Measurements from ENCODE around the gene SNX30. TPM values are rescaled to one million over a fixed set of nuclear protein-coding genes. Genes with fewer than 3 reads are reported as not detected.

The SNX30 gene
- total RNA-seq, 2 donors from 2014 or later: 6.3 to 38.7 TPM

GRCh38 chr9:112884721-112885120, 134.2 kb downstream of the SNX30 start:
- no peaks in the 10 kb centered on the region for H3K36me3 ChIP-seq
- WGBS: 91% methylated on average over 5 of the region's 5 CpGs
- H3K4me1 ChIP-seq (replicated peaks): no peaks in the 10 kb centered on the region
- DNase-seq (ENCODE audit: low spot score): no peak
- no peaks in the 10 kb centered on the region for H3K9me3 ChIP-seq
- intact Hi-C loops (cut with DNase I): no loop called here
- H3K27ac ChIP-seq: no peak overlapping the region
- no peak overlapping the region for H3K4me3 ChIP-seq
- TF ChIP-seq CTCF (IDR thresholded peaks at IDR 0.05): no peak
- no peak for TF ChIP-seq POLR2A (IDR thresholded peaks at IDR 0.05)
- no peak for TF ChIP-seq POLR2AphosphoS5 (IDR thresholded peaks at IDR 0.05)
- no peaks in the 10 kb centered on the region for H3K27me3 ChIP-seq (replicated peaks; ENCODE audit: insufficient read depth)

GRCh38 chr9:112885324-112885723, 134.8 kb downstream of the SNX30 start:
- intact Hi-C loops (cut with DNase I): no loop called here
- no peak for DNase-seq (ENCODE audit: low spot score)
- no peaks in the 10 kb centered on the region for H3K4me1 ChIP-seq (replicated peaks)
- no peaks in the 10 kb centered on the region for H3K9me3 ChIP-seq
- no peak for TF ChIP-seq POLR2A (IDR thresholded peaks at IDR 0.05)
- no peak for TF ChIP-seq CTCF (IDR thresholded peaks at IDR 0.05)
- TF ChIP-seq POLR2AphosphoS5 (IDR thresholded peaks at IDR 0.05): no peak
- H3K27me3 ChIP-seq (replicated peaks; ENCODE audit: insufficient read depth): no peaks in the 10 kb centered on the region
- H3K36me3 ChIP-seq: no peaks in the 10 kb centered on the region
- H3K4me3 ChIP-seq: no peak overlapping the region
- H3K27ac ChIP-seq: no peak overlapping the region
- WGBS: 96% methylated on average over 1 of the region's 1 CpG

- WGBS: 87% methylated on average over 4 of the region's 4 CpGs
- no peaks in the 10 kb centered on the region for H3K36me3 ChIP-seq
- H3K27me3 ChIP-seq (replicated peaks; ENCODE audit: insufficient read depth): no peaks in the 10 kb centered on the region
- intact Hi-C loops (cut with DNase I): no loop called here
- TF ChIP-seq POLR2A (IDR thresholded peaks at IDR 0.05) (no peak), POLR2AphosphoS5 (IDR thresholded peaks at IDR 0.05) (no peak), CTCF (IDR thresholded peaks at IDR 0.05) (no peak)
- H3K4me1 ChIP-seq (replicated peaks): no peaks in the 10 kb centered on the region
- H3K4me3 ChIP-seq: no peak overlapping the region
- no peak overlapping the region for H3K27ac ChIP-seq
- no peaks in the 10 kb centered on the region for H3K9me3 ChIP-seq
- no peak for DNase-seq (ENCODE audit: low spot score)
Observed at GRCh38 chr9:112886351-112886750, 135.8 kb downstream of the SNX30 start.

GRCh38 chr9:112887381-112887780, 136.8 kb downstream of the SNX30 start:
- DNase-seq (ENCODE audit: low spot score): no peak
- Histone ChIP-seq H3K4me1 (replicated peaks) (no peaks in the 10 kb centered on the region), H3K9me3 (no peaks in the 10 kb centered on the region), H3K36me3 (no peaks in the 10 kb centered on the region), H3K27me3 (replicated peaks; ENCODE audit: insufficient read depth) (no peaks in the 10 kb centered on the region), H3K4me3 (no peak overlapping the region), H3K27ac (no peak overlapping the region)
- no peak for TF ChIP-seq POLR2AphosphoS5 (IDR thresholded peaks at IDR 0.05)
- TF ChIP-seq CTCF (IDR thresholded peaks at IDR 0.05): no peak
- TF ChIP-seq POLR2A (IDR thresholded peaks at IDR 0.05): no peak
- intact Hi-C loops (cut with DNase I): no loop called here
- WGBS: 65% methylated on average over 5 of the region's 5 CpGs

- DNase-seq (ENCODE audit: low spot score): no peak
- WGBS: 30% methylated on average over 50 of the region's 78 CpGs
- Histone ChIP-seq H3K27me3 (replicated peaks; ENCODE audit: insufficient read depth) (no peaks in the 10 kb centered on the region), H3K4me3 (peak within 1 kb of the TSS; percentile 10 to 17), H3K36me3 (no peaks in the 10 kb centered on the region), H3K4me1 (replicated peaks) (no peaks in the 10 kb centered on the region), H3K9me3 (no peaks in the 10 kb centered on the region), H3K27ac (no peak within 1 kb of the TSS)
- intact Hi-C loops (cut with DNase I): no loop called here
- no peak for TF ChIP-seq POLR2A (IDR thresholded peaks at IDR 0.05)
- TF ChIP-seq POLR2AphosphoS5 (IDR thresholded peaks at IDR 0.05): no peak
- no peak for TF ChIP-seq CTCF (IDR thresholded peaks at IDR 0.05)
Observed at GRCh38 chr9:112890106-112891081, 139.8 kb downstream of the SNX30 start, which contains the start of gene SLC46A2. SLC46A2 (minus strand) TSS chr9:112890876; CDS start chr9:112890681, 195 bp downstream.

Data from prostate gland (tissue), 2 donors.